Esophagus (tissue), 2 donors: ENCODE results near the gene TAGLN3. TPM values are rescaled to one million over a fixed set of nuclear protein-coding genes. Genes with fewer than 3 reads are reported as not detected.

Source experiments
- H3K27ac ChIP-seq, 2 donors: one replicate each; pipeline ENCODE4 v1.5.1; 2013; ENCODE audit warnings: low read depth in 2 of 2, mild to moderate bottlenecking in 2 of 2, inconsistent platforms in 1 of 2, low read length in 1 of 2, moderate library complexity in 1 of 2
- H3K27me3 ChIP-seq, 2 donors: one replicate each; pipeline ENCODE4 v1.6.1; 2013; ENCODE audit warnings: low read length in 2 of 2, control low read depth in 1 of 2, mild to moderate bottlenecking in 1 of 2; ENCODE audit not compliant: insufficient read depth in 2 of 2, control insufficient read depth in 1 of 2
- H3K36me3 ChIP-seq, 2 donors: one replicate each; pipeline ENCODE4 v1.6.1; 2013; ENCODE audit warnings: low read length in 1 of 2; ENCODE audit not compliant: control insufficient read depth in 2 of 2, insufficient read depth in 2 of 2
- H3K4me1 ChIP-seq, 2 donors: one replicate each; pipeline ENCODE4 v1.6.1; 2013; ENCODE audit warnings: low read length in 1 of 2; ENCODE audit not compliant: control insufficient read depth in 2 of 2, insufficient read depth in 2 of 2
- H3K4me3 ChIP-seq, 2 donors: one replicate each; pipeline ENCODE4 v1.5.1; 2013; ENCODE audit warnings: low read length in 2 of 2, mild to moderate bottlenecking in 2 of 2, low read depth in 1 of 2, moderate library complexity in 1 of 2
- H3K9me3 ChIP-seq, 2 donors: one replicate each; pipeline ENCODE4 v1.6.1; 2013; ENCODE audit warnings: mild to moderate bottlenecking in 2 of 2, low read depth in 1 of 2, low read length in 1 of 2, moderate library complexity in 1 of 2; ENCODE audit not compliant: control insufficient read depth in 2 of 2, insufficient read depth in 1 of 2
- WGBS, 2 donors: extraction: QIAGEN DNeasy Blood & Tissue Kit; methylation state at CpG; one replicate each; pipeline ENCODE4 v1.1.7; 2013; 5-methylcytosine and 5-hydroxymethylcytosine counted together
- polyA plus RNA-seq, 2 donors: library from polyadenylated mRNA; stranded (reverse); fragments of 200-250 nt; gene quantifications; one replicate each; pipeline ENCODE4 v1.2.3, GENCODE V29; 2013
- donor health status: healthy with polysubstance abuse.
- donor health status: Bipolar disorder and iron deficiency.

Gene TAGLN3
- polyA plus RNA-seq, 2 donors, result 0.02 to 0.06 TPM

GRCh38 chr3:112005091-112005672 is 6.5 kb downstream of the TAGLN3 start:
- Histone ChIP-seq H3K4me3 (no peak overlapping the region), H3K27me3 (no peaks in the 10 kb centered on the region), H3K9me3 (no peaks in the 10 kb centered on the region), H3K36me3 (no peaks in the 10 kb centered on the region), H3K4me1 (no peaks in the 10 kb centered on the region), H3K27ac (no peak overlapping the region)
- 58 to 72% methylated on average over 4 of the region's 4 CpGs for WGBS, 2 donors

GRCh38 chr3:112007633-112008032 is 8.9 kb downstream of the TAGLN3 start:
- Histone ChIP-seq H3K4me1 (no peaks in the 10 kb centered on the region), H3K36me3 (no peaks in the 10 kb centered on the region), H3K27me3 (no peaks in the 10 kb centered on the region), H3K27ac (no peak overlapping the region), H3K9me3 (no peaks in the 10 kb centered on the region), H3K4me3 (no peak overlapping the region)
- 25 to 27% methylated on average over 1 of the region's 1 CpG for WGBS, 2 donors

GRCh38 chr3:112009670-112010069 is 10.9 kb downstream of the TAGLN3 start:
- H3K27ac ChIP-seq, result no peak overlapping the region
- no peaks in the 10 kb centered on the region for H3K27me3 ChIP-seq
- H3K9me3 ChIP-seq, result no peaks in the 10 kb centered on the region
- H3K4me3 ChIP-seq, result no peak overlapping the region
- no peaks in the 10 kb centered on the region for H3K36me3 ChIP-seq
- WGBS, 2 donors, result 87 to 91% methylated on average over 2 of the region's 2 CpGs
- H3K4me1 ChIP-seq, result no peaks in the 10 kb centered on the region

- H3K27ac ChIP-seq, result no peak overlapping the region
- 73 to 81% methylated on average over 3 of the region's 3 CpGs for WGBS, 2 donors
Measured at GRCh38 chr3:112010636-112011035, 11.9 kb downstream of the TAGLN3 start.

GRCh38 chr3:112011376-112011940 is 12.7 kb downstream of the TAGLN3 start:
- Histone ChIP-seq H3K27ac (peak overlapping the region in 1 of 2 donors; percentile 40), H3K4me3 (no peak overlapping the region), H3K36me3 (no peaks in the 10 kb centered on the region), H3K9me3 (no peaks in the 10 kb centered on the region), H3K4me1 (no peaks in the 10 kb centered on the region), H3K27me3 (no peaks in the 10 kb centered on the region)
- 81 to 84% methylated on average over 6 of the region's 6 CpGs for WGBS, 2 donors

More at GRCh38 chr3:112010636-112011035, 11.9 kb downstream of the TAGLN3 start:
- H3K4me1 ChIP-seq, result no peaks in the 10 kb centered on the region
- H3K9me3 ChIP-seq, result no peaks in the 10 kb centered on the region
- no peak overlapping the region for H3K4me3 ChIP-seq
- H3K36me3 ChIP-seq, result no peaks in the 10 kb centered on the region
- H3K27me3 ChIP-seq, result no peaks in the 10 kb centered on the region

- H3K4me1 ChIP-seq, result no peaks in the 10 kb centered on the region
- no peak overlapping the region for H3K27ac ChIP-seq
- no peaks in the 10 kb centered on the region for H3K36me3 ChIP-seq
- no peaks in the 10 kb centered on the region for H3K9me3 ChIP-seq
- 57 to 66% methylated on average over 6 of the region's 6 CpGs for WGBS, 2 donors
- no peaks in the 10 kb centered on the region for H3K27me3 ChIP-seq
- no peak overlapping the region for H3K4me3 ChIP-seq
Measured at GRCh38 chr3:112012205-112012992, 13.7 kb downstream of the TAGLN3 start.

- no peaks in the 10 kb centered on the region for H3K27me3 ChIP-seq
- no peaks in the 10 kb centered on the region for H3K9me3 ChIP-seq
- H3K36me3 ChIP-seq, result no peaks in the 10 kb centered on the region
- H3K4me1 ChIP-seq, result no peaks in the 10 kb centered on the region
- no peak overlapping the region for H3K4me3 ChIP-seq
- 41 to 45% methylated on average over 19 of the region's 19 CpGs for WGBS, 2 donors
- no peak overlapping the region for H3K27ac ChIP-seq
Measured at GRCh38 chr3:112013058-112013783, 14.5 kb downstream of the TAGLN3 start.

- no peaks in the 10 kb centered on the region for H3K4me1 ChIP-seq
- H3K4me3 ChIP-seq, result no peak overlapping the region
Measured at GRCh38 chr3:112013784-112014143, 15.0 kb downstream of the TAGLN3 start.

GRCh38 chr3:112017091-112017490 is 18.4 kb downstream of the TAGLN3 start:
- Histone ChIP-seq H3K36me3 (no peaks in the 10 kb centered on the region), H3K27me3 (no peaks in the 10 kb centered on the region), H3K4me1 (no peaks in the 10 kb centered on the region), H3K27ac (no peak overlapping the region), H3K4me3 (no peak overlapping the region), H3K9me3 (no peaks in the 10 kb centered on the region)

More at GRCh38 chr3:112013784-112014143, 15.0 kb downstream of the TAGLN3 start:
- H3K9me3 ChIP-seq, result no peaks in the 10 kb centered on the region
- H3K27ac ChIP-seq, result no peak overlapping the region
- H3K27me3 ChIP-seq, result no peaks in the 10 kb centered on the region
- WGBS, 2 donors, result 55 to 63% methylated on average over 5 of the region's 5 CpGs
- H3K36me3 ChIP-seq, result no peaks in the 10 kb centered on the region
